Adrenal gland (tissue), 12 donors: Measurements from ENCODE around the gene HSD11B2. TPM values are rescaled to one million over a fixed set of nuclear protein-coding genes. Genes with fewer than 3 reads are reported as not detected.
A peak's percentile ranks its signal among the peaks of the same experiment; 100 is the strongest.

Experiments
- DNase-seq, 7 donors: peaks; one replicate each; pipeline ENCODE4 v3.0.0-alpha.2; 2019 to 2020
- H3K27ac ChIP-seq, 5 donors: fragments of 200-600 bp; sonication (generic) in 4 of 5; 1 replicate in 3 of 5; 2 replicates in 2 of 5; pipeline versions ENCODE4 v1.5.1 to v1.8.0; 2016 to 2020; ENCODE audit warnings: mild to moderate bottlenecking in 1 of 5
- H3K27me3 ChIP-seq: fragments of 200-600 bp; 2 replicates; pipeline ENCODE4 v1.8.0; 2021
- H3K36me3 ChIP-seq, 2 donors: fragments of 200-600 bp; replicated peaks in 1 of 2; 1 replicate in 1 of 2; 2 replicates in 1 of 2; pipeline versions ENCODE4 v1.5.1 to v1.8.0; 2018 to 2022
- H3K4me1 ChIP-seq, 2 donors: fragments of 200-600 bp; replicated peaks in 1 of 2; 1 replicate in 1 of 2; 2 replicates in 1 of 2; pipeline versions ENCODE4 v1.5.1 to v1.8.0; 2018 to 2021
- H3K4me3 ChIP-seq, 4 donors: fragments of 200-600 bp; sonication (generic) in 3 of 4; one replicate each; pipeline ENCODE4 v1.5.1; 2016 to 2018
- H3K9me3 ChIP-seq, 3 donors: fragments of 200-600 bp; sonication (generic) in 1 of 3; replicated peaks in 1 of 3; 1 replicate in 2 of 3; 2 replicates in 1 of 3; pipeline versions ENCODE4 v1.5.1 to v1.8.0; 2016 to 2021
- POLR2A ChIP-seq, 2 donors: fragments of 450-650 bp; IDR thresholded peaks; one replicate each; pipeline ENCODE4 v1.6.1; 2017; ENCODE audit warnings: antibody characterized with exemption in 2 of 2, mild to moderate bottlenecking in 2 of 2, moderate library complexity in 1 of 2
- WGBS, 4 donors: extraction: QIAGEN DNeasy Blood & Tissue Kit in 2 of 4; methylation state at CpG; one replicate each; pipeline versions ENCODE4 v1.1.5 to v1.1.7; 2013 to 2017; 5-methylcytosine and 5-hydroxymethylcytosine counted together
- intact Hi-C, 2 donors: fragments of 100-400 bp; cut with DNase I; formaldehyde crosslinking; loops; one replicate each; pipeline versions ENCODE4 v1.14.1 to v1.15.0; 2022 to 2023
- polyA plus RNA-seq, 3 donors: library from polyadenylated mRNA; stranded (reverse); fragments of 200-250 nt in 2 of 3; fragments of 350-450 nt in 1 of 3; fragmentation: Illumina TruSeq in 1 of 3; extraction: RNeasy Lipid Tissue Mini Kit (QIAGEN cat#74804) in 1 of 3; gene quantifications; one replicate each; pipeline ENCODE4 v1.2.3, GENCODE V29; 2013 to 2014
- total RNA-seq, 9 donors: library from RNA; depleted of rRNA in 4 of 9; stranded (reverse); fragments of >200 nt in 4 of 9; fragments of 120-200 nt in 1 of 9; fragmentation: NEBNext Ultra II Directional in 1 of 9; extraction: Animal tissue kit (Norgen Biotek cat#: 25700) in 1 of 9; gene quantifications; one replicate each; pipeline versions ENCODE4 v1.1.0 to v1.2.4, GENCODE V29; 2013 to 2023
- TF ChIP-seq, protein P1 (sequence below), 6 experiments: fragments of 450-650 bp in 4 of 6; fragments of 200-600 bp in 2 of 6; sonication (generic) in 1 of 6; IDR thresholded peaks; 1 replicate in 5 of 6; 2 replicates in 1 of 6; pipeline versions ENCODE4 v1.5.1 to v1.8.0; 2016 to 2021; ENCODE audit warnings: antibody characterized with exemption in 6 of 6, mild to moderate bottlenecking in 2 of 6, moderate library complexity in 1 of 6
- donor health status: healthy with polysubstance abuse.
- donor health status: Bipolar disorder and iron deficiency.
- donor health status: DM: yes; HTN: yes; CAD: no.
- donor health status: DM: no; HTN: no; CAD: no.
- donor health status: DM: no; HTN: no; CAD: no.
- donor health status: DM: yes; HTN: yes; CAD: no.

Gene HSD11B2
- total and polyA plus RNA-seq, 12 donors: 0.69 to 12.3 (median 4.0) TPM

GRCh38 chr16:67470359-67470758 lies 39.4 kb downstream of the HSD11B2 start:
- peak in 1 of 2 donors; percentile 40 for TF ChIP-seq POLR2A (IDR thresholded peaks at IDR 0.05)
- TF ChIP-seq, protein P1, sequence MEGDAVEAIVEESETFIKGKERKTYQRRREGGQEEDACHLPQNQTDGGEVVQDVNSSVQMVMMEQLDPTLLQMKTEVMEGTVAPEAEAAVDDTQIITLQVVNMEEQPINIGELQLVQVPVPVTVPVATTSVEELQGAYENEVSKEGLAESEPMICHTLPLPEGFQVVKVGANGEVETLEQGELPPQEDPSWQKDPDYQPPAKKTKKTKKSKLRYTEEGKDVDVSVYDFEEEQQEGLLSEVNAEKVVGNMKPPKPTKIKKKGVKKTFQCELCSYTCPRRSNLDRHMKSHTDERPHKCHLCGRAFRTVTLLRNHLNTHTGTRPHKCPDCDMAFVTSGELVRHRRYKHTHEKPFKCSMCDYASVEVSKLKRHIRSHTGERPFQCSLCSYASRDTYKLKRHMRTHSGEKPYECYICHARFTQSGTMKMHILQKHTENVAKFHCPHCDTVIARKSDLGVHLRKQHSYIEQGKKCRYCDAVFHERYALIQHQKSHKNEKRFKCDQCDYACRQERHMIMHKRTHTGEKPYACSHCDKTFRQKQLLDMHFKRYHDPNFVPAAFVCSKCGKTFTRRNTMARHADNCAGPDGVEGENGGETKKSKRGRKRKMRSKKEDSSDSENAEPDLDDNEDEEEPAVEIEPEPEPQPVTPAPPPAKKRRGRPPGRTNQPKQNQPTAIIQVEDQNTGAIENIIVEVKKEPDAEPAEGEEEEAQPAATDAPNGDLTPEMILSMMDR (IDR thresholded peaks at IDR 0.05): no peak
- Histone ChIP-seq H3K9me3 (no peaks in the 10 kb centered on the region), H3K4me3 (no peak overlapping the region), H3K36me3 (no peaks in the 10 kb centered on the region), H3K27me3 (no peaks in the 10 kb centered on the region), H3K27ac (peak overlapping the region in 2 of 5 donors; percentile 5 to 62), H3K4me1 (peaks cover 29 to 43% of the 10 kb centered on the region in 2 donors)
- 6 to 30% (median 16%) methylated on average over 4 to 7 of the region's 7 CpGs for WGBS, 4 donors
- intact Hi-C loops: no loop called here
- DNase-seq: peak; percentile 91 to 98 (median 97)

DNA sequence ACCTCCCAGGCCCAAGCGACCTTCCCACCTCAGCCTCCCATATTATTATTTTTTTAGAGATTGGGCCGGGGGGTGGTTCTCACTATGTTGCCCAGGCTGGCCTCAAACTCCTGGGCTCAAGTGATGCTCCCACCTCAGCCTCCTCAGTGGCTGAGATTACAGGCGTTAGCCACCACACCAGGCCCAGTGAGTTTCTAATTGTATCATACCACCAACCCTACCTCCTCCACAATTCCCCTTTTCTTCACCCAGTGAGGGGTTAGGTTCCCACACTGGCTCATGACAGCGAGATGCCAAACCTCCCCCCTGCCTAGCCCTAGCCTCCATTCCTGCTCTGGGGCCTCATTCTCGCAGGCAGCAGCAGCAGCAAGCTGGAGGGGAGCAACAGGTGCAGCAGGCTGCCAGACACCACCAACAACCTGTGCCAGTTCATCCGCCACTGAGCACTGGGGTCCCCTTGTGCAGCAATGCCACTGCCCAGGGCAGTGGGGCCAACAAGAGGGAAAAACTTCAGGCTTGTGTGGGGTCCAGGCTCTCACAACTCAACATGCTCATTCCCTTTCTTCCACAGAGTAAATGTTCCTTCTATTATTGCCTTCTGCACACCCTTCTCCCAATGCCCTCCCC lies 41.0 kb downstream of the HSD11B2 start:
- Histone ChIP-seq H3K4me3 (no peak overlapping the region), H3K27me3 (no peaks in the 10 kb centered on the region), H3K36me3 (no peaks in the 10 kb centered on the region), H3K27ac (no peak overlapping the region), H3K9me3 (no peaks in the 10 kb centered on the region), H3K4me1 (peaks cover 28 to 54% of the 10 kb centered on the region in 2 donors)
- no peak for DNase-seq
- intact Hi-C loops: no loop called here
- TF ChIP-seq POLR2A (IDR thresholded peaks at IDR 0.05): no peak
- TF ChIP-seq, protein P1 (IDR thresholded peaks at IDR 0.05): no peak
- 92 to 93% (median 92%) methylated on average over 4 to 6 of the region's 6 CpGs for WGBS, 4 donors

- Histone ChIP-seq H3K36me3 (no peaks in the 10 kb centered on the region), H3K4me1 (peaks cover 35 to 64% of the 10 kb centered on the region in 2 donors), H3K27ac (peak overlapping the region in 1 of 5 donors; percentile 40), H3K4me3 (no peak overlapping the region), H3K9me3 (no peaks in the 10 kb centered on the region), H3K27me3 (no peaks in the 10 kb centered on the region)
- peak in 1 of 7 donors; percentile 34 for DNase-seq
- 77 to 82% (median 79%) methylated on average over 11 of the region's 11 CpGs for WGBS, 4 donors
- TF ChIP-seq, protein P1 (IDR thresholded peaks at IDR 0.05): no peak
- no peak for TF ChIP-seq POLR2A (IDR thresholded peaks at IDR 0.05)
- intact Hi-C loops: no loop called here
Measured at GRCh38 chr16:67474551-67475455, 43.9 kb downstream of the HSD11B2 start.

GRCh38 chr16:67477960-67478554 lies 47.1 kb downstream of the HSD11B2 start:
- Histone ChIP-seq H3K4me3 (no peak overlapping the region), H3K27ac (no peak overlapping the region), H3K9me3 (no peaks in the 10 kb centered on the region), H3K36me3 (no peaks in the 10 kb centered on the region), H3K27me3 (no peaks in the 10 kb centered on the region), H3K4me1 (peaks cover 33 to 63% of the 10 kb centered on the region in 2 donors)
- no peak for DNase-seq
- intact Hi-C loops: no loop called here
- WGBS, 4 donors: 92 to 95% (median 94%) methylated on average over 8 of the region's 8 CpGs
- TF ChIP-seq, protein P1 (IDR thresholded peaks at IDR 0.05): no peak
- TF ChIP-seq POLR2A (IDR thresholded peaks at IDR 0.05): no peak
